GM12865 (cell line): ENCODE measurements around the gene CNOT8.
"Not testable (repeated sequence)": the region's sequence is repeated elsewhere in the genome, so short reads cannot be mapped to it uniquely, and the experiment has no call there.

ENCODE experiments used
- DNase-seq: peaks from one replicate; pipeline ENCODE4 v3.0.0; 2010; ENCODE audit warnings: low read depth
- H3K4me3 ChIP-seq: 2 replicates; pipeline ENCODE4 v1.5.1; 2011; ENCODE audit warnings: mild to moderate bottlenecking, low read depth, low read length, control low read depth
- TF ChIP-seq, protein P1 (sequence below): IDR thresholded peaks from 2 replicates; pipeline ENCODE4 v1.5.1; 2011; ENCODE audit warnings: low read length, control low read depth, low read depth, inconsistent platforms; ENCODE audit not compliant: insufficient read depth; ENCODE audit errors: missing control alignments

Gene CNOT8

DNA sequence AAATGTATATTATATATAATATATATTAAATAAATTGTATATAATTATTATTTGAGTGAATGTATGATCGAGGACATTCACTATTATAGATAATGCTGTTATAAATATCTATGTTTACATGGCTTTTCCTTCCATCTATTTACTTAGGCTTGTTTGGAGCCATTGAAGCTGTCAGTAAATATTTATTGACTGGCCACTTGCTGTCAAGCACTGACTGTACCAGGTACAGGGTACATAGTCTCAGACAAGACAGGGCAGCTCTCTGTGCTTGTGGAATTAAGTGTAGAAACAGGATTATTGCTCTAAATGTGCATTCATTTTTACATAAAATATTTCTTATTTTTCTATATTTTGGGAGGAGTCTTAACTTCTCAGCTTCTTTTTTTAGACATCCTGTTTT is 24.4 kb upstream of the CNOT8 start:
- no peak overlapping the region for H3K4me3 ChIP-seq
- TF ChIP-seq, protein P1, sequence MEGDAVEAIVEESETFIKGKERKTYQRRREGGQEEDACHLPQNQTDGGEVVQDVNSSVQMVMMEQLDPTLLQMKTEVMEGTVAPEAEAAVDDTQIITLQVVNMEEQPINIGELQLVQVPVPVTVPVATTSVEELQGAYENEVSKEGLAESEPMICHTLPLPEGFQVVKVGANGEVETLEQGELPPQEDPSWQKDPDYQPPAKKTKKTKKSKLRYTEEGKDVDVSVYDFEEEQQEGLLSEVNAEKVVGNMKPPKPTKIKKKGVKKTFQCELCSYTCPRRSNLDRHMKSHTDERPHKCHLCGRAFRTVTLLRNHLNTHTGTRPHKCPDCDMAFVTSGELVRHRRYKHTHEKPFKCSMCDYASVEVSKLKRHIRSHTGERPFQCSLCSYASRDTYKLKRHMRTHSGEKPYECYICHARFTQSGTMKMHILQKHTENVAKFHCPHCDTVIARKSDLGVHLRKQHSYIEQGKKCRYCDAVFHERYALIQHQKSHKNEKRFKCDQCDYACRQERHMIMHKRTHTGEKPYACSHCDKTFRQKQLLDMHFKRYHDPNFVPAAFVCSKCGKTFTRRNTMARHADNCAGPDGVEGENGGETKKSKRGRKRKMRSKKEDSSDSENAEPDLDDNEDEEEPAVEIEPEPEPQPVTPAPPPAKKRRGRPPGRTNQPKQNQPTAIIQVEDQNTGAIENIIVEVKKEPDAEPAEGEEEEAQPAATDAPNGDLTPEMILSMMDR = no peak
- no peak for DNase-seq

DNA sequence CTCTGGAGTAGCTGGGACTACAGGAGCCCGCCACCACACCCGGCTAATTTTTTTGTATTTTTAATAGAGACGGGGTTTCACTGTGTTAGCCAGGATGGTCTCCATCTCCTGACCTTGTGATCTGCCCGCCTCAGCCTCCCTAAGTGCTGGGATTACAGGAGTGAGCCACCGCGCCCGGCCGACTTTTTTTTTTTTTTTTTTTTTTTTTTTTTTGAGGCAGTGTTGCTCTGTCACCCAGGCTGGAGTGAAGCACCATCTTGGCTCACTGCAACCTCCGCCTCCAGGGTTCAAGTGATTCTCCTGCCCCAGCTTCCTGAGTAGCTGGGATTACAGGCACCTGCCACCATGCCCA is 22.8 kb upstream of the CNOT8 start:
- not testable (repeated sequence) for H3K4me3 ChIP-seq, DNase-seq

GRCh38 chr5:154836225-154836624 is 22.2 kb upstream of the CNOT8 start:
- no peak for DNase-seq
- TF ChIP-seq, protein P1 = no peak
- H3K4me3 ChIP-seq = no peak overlapping the region

GRCh38 chr5:154837009-154837901 is 21.2 kb upstream of the CNOT8 start:
- H3K4me3 ChIP-seq = no peak overlapping the region
- TF ChIP-seq, protein P1 = no peak
- DNase-seq = no peak

GRCh38 chr5:154840435-154841272 is 17.8 kb upstream of the CNOT8 start:
- H3K4me3 ChIP-seq = no peak overlapping the region
- no peak for DNase-seq
- TF ChIP-seq, protein P1 = no peak

DNA sequence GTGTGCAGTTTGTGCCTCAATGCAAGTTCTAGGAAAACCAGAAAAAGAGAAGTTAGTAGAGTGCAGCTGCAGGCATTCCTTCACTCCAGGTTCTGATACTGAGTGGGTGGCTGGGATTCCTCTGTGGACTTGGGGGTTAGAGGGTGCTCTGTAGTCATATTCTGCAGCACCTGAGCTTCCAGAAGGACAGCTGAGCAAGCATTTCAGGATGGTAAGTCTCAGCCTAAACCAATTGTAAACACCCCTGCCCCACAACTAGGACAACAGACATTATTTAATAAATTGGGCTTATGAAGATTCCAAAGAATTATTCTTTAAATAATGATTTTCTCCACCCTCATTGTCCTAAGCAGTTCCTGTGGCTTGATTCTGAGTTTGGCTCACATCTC is 17.2 kb upstream of the CNOT8 start:
- H3K4me3 ChIP-seq = no peak overlapping the region
- TF ChIP-seq, protein P1 = no peak
- no peak for DNase-seq
